IPS DF 4.7 (cell line): ENCODE measurements around the gene SLX4IP.

Experiments used
- DNase-seq: peaks from one replicate; pipeline ENCODE4 v3.0.0-alpha.2; 2013; ENCODE audit warnings: low spot score; ENCODE audit errors: extremely low read depth

SLX4IP gene

GRCh38 chr20:10428008-10428407 is 7.1 kb upstream of the SLX4IP start:
- no peak for DNase-seq

- DNase-seq: no peak
Measured at GRCh38 chr20:10429443-10429981, 5.6 kb upstream of the SLX4IP start.

- DNase-seq: no peak
Measured at GRCh38 chr20:10430000-10430466, 5.1 kb upstream of the SLX4IP start.

GRCh38 chr20:10430704-10431103 is 4.4 kb upstream of the SLX4IP start:
- no peak for DNase-seq

- no peak for DNase-seq
Measured at GRCh38 chr20:10432079-10432478, 3.0 kb upstream of the SLX4IP start.

GRCh38 chr20:10433014-10433622 is 2.0 kb upstream of the SLX4IP start:
- DNase-seq: no peak

- no peak for DNase-seq
Measured at GRCh38 chr20:10433623-10434466, 1.3 kb upstream of the SLX4IP start, which contains the start of gene MKKS. TSS of gene MKKS (minus strand) at chr20:10434222. CDS start at chr20:10413514, 20,708 bp downstream.

- DNase-seq: peak; percentile 90
Measured at GRCh38 chr20:10434467-10434831, 656 bp upstream of the SLX4IP start.

GRCh38 chr20:10436053-10436699 is 1.1 kb downstream of the SLX4IP start:
- no peak for DNase-seq

GRCh38 chr20:10438217-10438616 is 3.1 kb downstream of the SLX4IP start:
- no peak for DNase-seq

GRCh38 chr20:10443936-10444335 is 8.8 kb downstream of the SLX4IP start:
- no peak for DNase-seq

GRCh38 chr20:10445758-10446157 is 10.7 kb downstream of the SLX4IP start:
- DNase-seq: no peak

- no peak for DNase-seq
Measured at GRCh38 chr20:10447028-10447427, 11.9 kb downstream of the SLX4IP start.

GRCh38 chr20:10448270-10449156 is 13.4 kb downstream of the SLX4IP start:
- DNase-seq: no peak

- no peak for DNase-seq
Measured at GRCh38 chr20:10449270-10449669, 14.2 kb downstream of the SLX4IP start.

GRCh38 chr20:10453241-10453640 is 18.1 kb downstream of the SLX4IP start:
- DNase-seq: no peak

- DNase-seq: no peak
Measured at GRCh38 chr20:10454151-10454750, 19.1 kb downstream of the SLX4IP start.

- no peak for DNase-seq
Measured at GRCh38 chr20:10461495-10461894, 26.4 kb downstream of the SLX4IP start.

GRCh38 chr20:10462516-10462915 is 27.4 kb downstream of the SLX4IP start:
- no peak for DNase-seq

GRCh38 chr20:10463622-10464021 is 28.5 kb downstream of the SLX4IP start:
- no peak for DNase-seq

- no peak for DNase-seq
Measured at GRCh38 chr20:10465135-10465534, 30.0 kb downstream of the SLX4IP start.
